CD4-positive, alpha-beta T cell treated with Interleukin-15 for 4 hours (primary cell): ENCODE data around the gene SCGB1C1.
"Not testable (repeated sequence)": the region's sequence is repeated elsewhere in the genome, so short reads cannot be mapped to it uniquely, and the experiment has no call there.

Experiments
- DNase-seq: peaks from one replicate; pipeline ENCODE4 v3.0.0-alpha.2; 2020; ENCODE audit warnings: low spot score

SCGB1C1 gene

GRCh38 chr11:218815-219593 is 26.1 kb downstream of the SCGB1C1 start:
- no peak for DNase-seq

- DNase-seq, result not testable (repeated sequence)
Measured at GRCh38 chr11:220641-221215, 27.9 kb downstream of the SCGB1C1 start.

GRCh38 chr11:221539-221938 is 28.7 kb downstream of the SCGB1C1 start:
- DNase-seq, result no peak

GRCh38 chr11:221998-222789 is 29.3 kb downstream of the SCGB1C1 start:
- no peak for DNase-seq

- DNase-seq, result no peak
Measured at GRCh38 chr11:223026-223789, 30.3 kb downstream of the SCGB1C1 start.

- DNase-seq, result no peak
Measured at GRCh38 chr11:223884-224283, 31.0 kb downstream of the SCGB1C1 start.

- DNase-seq, result no peak
Measured at GRCh38 chr11:224424-224823, 31.5 kb downstream of the SCGB1C1 start.

- DNase-seq, result no peak
Measured at GRCh38 chr11:225734-226453, 33.0 kb downstream of the SCGB1C1 start.

- no peak for DNase-seq
Measured at GRCh38 chr11:227824-228379, 35.0 kb downstream of the SCGB1C1 start.

GRCh38 chr11:230431-230830 is 37.6 kb downstream of the SCGB1C1 start:
- no peak for DNase-seq

GRCh38 chr11:232783-233565 is 40.1 kb downstream of the SCGB1C1 start:
- DNase-seq, result no peak

GRCh38 chr11:235180-235579 is 42.3 kb downstream of the SCGB1C1 start:
- no peak for DNase-seq

GRCh38 chr11:235609-235996 is 42.7 kb downstream of the SCGB1C1 start:
- DNase-seq, result peak; percentile 41

- peak; percentile 88 for DNase-seq
Measured at GRCh38 chr11:235997-236773, 43.3 kb downstream of the SCGB1C1 start, which contains the start of gene SIRT3. Gene SIRT3, minus strand, starts transcription at chr11:236342. Its CDS starts 14 bp downstream, at chr11:236328.

- DNase-seq, result peak; percentile 80
Measured at GRCh38 chr11:236774-237767, 44.2 kb downstream of the SCGB1C1 start, which contains the start of gene PSMD13. Gene PSMD13, plus strand, starts transcription at chr11:236976. Its CDS starts 74 bp downstream, at chr11:237050.

- DNase-seq, result not testable (repeated sequence)
Measured at GRCh38 chr11:238346-238745, 45.5 kb downstream of the SCGB1C1 start.

GRCh38 chr11:240315-240714 is 47.4 kb downstream of the SCGB1C1 start:
- no peak for DNase-seq

- DNase-seq, result no peak
Measured at GRCh38 chr11:241634-242033, 48.8 kb downstream of the SCGB1C1 start.
